Endothelial cell of umbilical vein (primary cell): ENCODE data around the gene RAB40AL. TPM values are rescaled to one million over a fixed set of nuclear protein-coding genes. Genes with fewer than 3 reads are reported as not detected.

Source experiments
- BruUV-seq: library from RNA; stranded (reverse); fragments of 400-500 nt; replicated peaks from 2 replicates; lab custom pipeline; 2021; lab: Mats Ljungman, UMichigan
- CTCF ChIA-PET: fragments of 300-600, 350-600 bp; sonication (Branson Sonifier 250); formaldehyde crosslinking; loops from one replicate; lab custom pipeline; 2021; ENCODE audit warnings: antibody characterized with exemption, inconsistent platforms; lab: Charles Lee
- POLR2A ChIA-PET: fragments of 300-600, 350-600 bp; sonication (Branson Sonifier 250); formaldehyde crosslinking; loops from one replicate; lab custom pipeline; 2021; ENCODE audit warnings: antibody characterized with exemption, inconsistent platforms; lab: Charles Lee
- DNase-seq: peaks from one replicate; pipeline ENCODE4 v3.0.0-alpha.2; 2011; ENCODE audit warnings: low read depth, low spot score
- FAIRE-seq: peaks from 2 replicates; lab custom pipeline; 2011; peaks lifted over from hg19 to GRCh38; lab: Jason Lieb, UNC
- H2AFZ ChIP-seq: 2 replicates; pipeline ENCODE4 v1.6.0; 2012; ENCODE audit warnings: low read depth, low read length, control low read depth, inconsistent platforms
- H3K27ac ChIP-seq: 2 replicates; pipeline ENCODE4 v1.5.1; 2011; ENCODE audit warnings: low read depth, mild to moderate bottlenecking, control low read depth, low read length, moderate library complexity; ENCODE audit not compliant: insufficient read depth
- H3K27me3 ChIP-seq, 2 experiments: 2 replicates each; pipeline versions ENCODE4 v1.6.0 to v1.6.1; 2011; ENCODE audit warnings: low read length in 2 of 2, mixed read lengths in 1 of 2; ENCODE audit not compliant: control insufficient read depth in 2 of 2, insufficient read depth in 2 of 2
- H3K36me3 ChIP-seq, 2 experiments: 2 replicates in 1 of 2; 3 replicates in 1 of 2; pipeline ENCODE4 v1.5.1; 2011; ENCODE audit warnings: low read length in 2 of 2, mild to moderate bottlenecking in 1 of 2, moderate library complexity in 1 of 2; ENCODE audit not compliant: control insufficient read depth in 2 of 2, insufficient read depth in 2 of 2; ENCODE audit errors: extremely low read depth in 1 of 2
- H3K4me1 ChIP-seq: 3 replicates; pipeline ENCODE4 v1.5.1; 2011; ENCODE audit warnings: mild to moderate bottlenecking, low read length; ENCODE audit not compliant: control insufficient read depth, insufficient read depth; ENCODE audit errors: extremely low read depth
- H3K4me2 ChIP-seq: 2 replicates; pipeline ENCODE4 v1.6.1; 2011; ENCODE audit warnings: low read length, control low read depth, mixed read lengths; ENCODE audit not compliant: insufficient read depth
- H3K4me3 ChIP-seq, 3 experiments: fragments of 200-600 bp in 1 of 3; sonication (generic), shearing (Covaris generic) in 1 of 3; replicated peaks in 1 of 3; 2 replicates each; pipeline ENCODE4 v1.5.1; 2011 to 2016; ENCODE audit warnings: control low read depth in 3 of 3, low read length in 3 of 3, mild to moderate bottlenecking in 2 of 3, inconsistent platforms in 1 of 3, low read depth in 1 of 3, moderate library complexity in 1 of 3; ENCODE audit not compliant: insufficient read depth in 1 of 3
- H3K79me2 ChIP-seq: 2 replicates; pipeline ENCODE4 v1.6.0; 2012; ENCODE audit warnings: low read length, inconsistent platforms; ENCODE audit not compliant: control insufficient read depth, insufficient read depth
- H3K9ac ChIP-seq: replicated peaks from 2 replicates; pipeline ENCODE3; 2011; ENCODE audit warnings: low read length, control low read depth; ENCODE audit not compliant: insufficient read depth; ENCODE audit errors: extremely low read depth
- H3K9me1 ChIP-seq: replicated peaks from 3 replicates; pipeline ENCODE4 v1.6.0; 2011; ENCODE audit warnings: mild to moderate bottlenecking, low read length; ENCODE audit not compliant: control insufficient read depth, insufficient read depth; ENCODE audit errors: extremely low read depth
- H3K9me3 ChIP-seq: replicated peaks from 2 replicates; pipeline ENCODE4 v1.5.1; 2012; ENCODE audit warnings: low read length, inconsistent platforms; ENCODE audit not compliant: control insufficient read depth, insufficient read depth
- H4K20me1 ChIP-seq: replicated peaks from 2 replicates; pipeline ENCODE3; 2011; ENCODE audit warnings: mild to moderate bottlenecking, low read length; ENCODE audit not compliant: control insufficient read depth, insufficient read depth; ENCODE audit errors: extremely low read depth
- EZH2 ChIP-seq: IDR thresholded peaks from 2 replicates; pipeline ENCODE4 v1.6.1; 2012; ENCODE audit warnings: borderline replicate concordance, low read depth, mild to moderate bottlenecking, moderate library complexity, low read length, inconsistent platforms; ENCODE audit not compliant: severe bottlenecking
- GATA2 ChIP-seq: IDR thresholded peaks from 2 replicates; pipeline ENCODE4 v1.7.0; 2011; ENCODE audit warnings: low read depth, mild to moderate bottlenecking, moderate library complexity, mixed read lengths, low read length; ENCODE audit not compliant: insufficient read length, insufficient read depth
- MYC ChIP-seq: IDR thresholded peaks from one replicate; pipeline ENCODE4 v1.6.1; 2011; ENCODE audit warnings: mild to moderate bottlenecking, low read depth, low read length
- POLR2AphosphoS5 ChIP-seq: IDR thresholded peaks from 2 replicates; pipeline ENCODE4 v1.6.1; 2012; ENCODE audit warnings: low read depth, mild to moderate bottlenecking, control low read depth, low read length, moderate library complexity; ENCODE audit not compliant: insufficient read depth
- dilution Hi-C: fragments of 300-500 bp; cut with MboI; formaldehyde crosslinking; loops from one replicate; pipeline ENCODE4 v1.15.0; 2019; ENCODE audit warnings: low sequenced_read_pairs; ENCODE audit not compliant: extremely low pct_ligation_motif_present
- intact Hi-C: fragments of 100-400 bp; cut with micrococcal nuclease; formaldehyde crosslinking; loops from one replicate; pipeline ENCODE4 v1.10.0; 2022
- polyA plus RNA-seq, 4 experiments: library from polyadenylated mRNA; depleted of rRNA in 3 of 4; stranded (reverse) in 3 of 4; unstranded in 1 of 4; fragments of >200 nt; gene quantifications; 2 replicates each; pipeline versions ENCODE4 v1.2.1 to v1.2.3, GENCODE V29; 2011 to 2012; ENCODE audit warnings: missing spikeins in 1 of 4
- total RNA-seq: library from RNA; stranded (reverse); gene quantifications from 2 replicates; pipeline ENCODE4 v1.2.3, GENCODE V29; 2021
- TF ChIP-seq, protein P1 (sequence below), 2 donors: IDR thresholded peaks; 1 replicate in 1 of 2; 2 replicates in 1 of 2; pipeline ENCODE4 v1.5.1; 2011; ENCODE audit warnings: low read length in 2 of 2, mild to moderate bottlenecking in 2 of 2, moderate library complexity in 2 of 2, control low read depth in 1 of 2, inconsistent platforms in 1 of 2, low read depth in 1 of 2; ENCODE audit not compliant: insufficient read depth in 1 of 2; ENCODE audit errors: extremely low read depth in 1 of 2

RAB40AL gene
- total and polyA plus RNA-seq, 2 donors (not counting 3 experiments of a cell fraction or from before 2014, with no cell fraction given) = 0.68 to 1.4 TPM

DNA sequence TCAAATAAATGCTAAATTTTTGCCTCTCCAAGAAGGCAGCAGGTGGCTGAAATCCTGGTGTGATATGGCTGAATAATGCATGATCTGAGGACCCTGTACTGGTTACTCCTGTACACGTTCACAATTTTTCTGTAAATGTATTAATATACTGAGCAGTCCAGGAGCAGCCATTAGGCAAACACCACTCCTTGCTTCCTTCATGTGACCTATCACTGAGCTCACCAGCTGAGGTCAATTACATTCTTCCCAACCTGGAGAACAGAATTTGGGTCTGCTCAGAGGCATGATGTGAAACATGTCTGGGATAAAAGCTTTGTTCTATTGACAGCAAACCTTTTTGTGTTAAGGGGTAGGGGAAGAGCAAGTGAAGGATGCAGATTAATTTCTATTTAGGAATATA is 26.9 kb downstream of the RAB40AL start:
- Histone ChIP-seq H3K9me1 (no peaks in the 10 kb centered on the region), H3K4me2 (no peak overlapping the region), H3K27me3 (no peaks in the 10 kb centered on the region), H3K9me3 (no peaks in the 10 kb centered on the region), H3K9ac (no peak overlapping the region), H3K36me3 (no peaks in the 10 kb centered on the region), H3K4me3 (no peak overlapping the region), H2AFZ (no peak overlapping the region), H3K4me1 (no peaks in the 10 kb centered on the region), H3K79me2 (no peaks in the 10 kb centered on the region), H3K27ac (no peak overlapping the region), H4K20me1 (no peaks in the 10 kb centered on the region)
- no peak for TF ChIP-seq GATA2
- DNase-seq = no peak
- BruUV-seq = no TSS peak
- FAIRE-seq = no peak
- intact Hi-C loops = no loop called here
- ChIA-PET CTCF (interaction anchor here (0.6 to 5.2 kb wide), 2 partner anchors 13 to 975 kb away, joined by 3 to 37 read pairs; no protein-coding TSS in a partner anchor), POLR2A (no interaction called here)
- dilution Hi-C loops = no loop called here

DNA sequence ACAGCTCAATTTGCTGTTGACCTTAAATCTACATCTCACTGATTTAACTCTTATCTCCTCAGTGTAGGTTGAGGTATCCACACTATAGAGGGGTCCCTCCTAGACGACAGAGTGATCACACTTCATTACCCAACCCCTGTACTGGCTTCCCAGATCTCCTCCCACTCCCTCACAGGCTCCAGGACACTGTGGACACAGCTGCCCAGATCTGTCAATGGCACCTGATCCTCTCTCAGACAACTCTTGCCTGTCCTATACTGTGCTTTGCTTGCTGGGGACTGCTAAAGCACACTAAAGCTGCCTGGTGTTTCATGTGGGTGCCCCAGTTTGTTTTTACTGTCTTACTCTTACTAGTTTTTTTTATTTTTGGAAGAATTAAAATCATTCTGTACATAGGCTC is 27.9 kb downstream of the RAB40AL start:
- FAIRE-seq (no peak), DNase-seq (no peak)
- dilution Hi-C loops (no loop called here), intact Hi-C loops (no loop called here)
- H3K27me3 ChIP-seq = no peaks in the 10 kb centered on the region
- no peaks in the 10 kb centered on the region for H3K79me2 ChIP-seq
- no peak overlapping the region for H3K9ac ChIP-seq
- TF ChIP-seq, protein P1, sequence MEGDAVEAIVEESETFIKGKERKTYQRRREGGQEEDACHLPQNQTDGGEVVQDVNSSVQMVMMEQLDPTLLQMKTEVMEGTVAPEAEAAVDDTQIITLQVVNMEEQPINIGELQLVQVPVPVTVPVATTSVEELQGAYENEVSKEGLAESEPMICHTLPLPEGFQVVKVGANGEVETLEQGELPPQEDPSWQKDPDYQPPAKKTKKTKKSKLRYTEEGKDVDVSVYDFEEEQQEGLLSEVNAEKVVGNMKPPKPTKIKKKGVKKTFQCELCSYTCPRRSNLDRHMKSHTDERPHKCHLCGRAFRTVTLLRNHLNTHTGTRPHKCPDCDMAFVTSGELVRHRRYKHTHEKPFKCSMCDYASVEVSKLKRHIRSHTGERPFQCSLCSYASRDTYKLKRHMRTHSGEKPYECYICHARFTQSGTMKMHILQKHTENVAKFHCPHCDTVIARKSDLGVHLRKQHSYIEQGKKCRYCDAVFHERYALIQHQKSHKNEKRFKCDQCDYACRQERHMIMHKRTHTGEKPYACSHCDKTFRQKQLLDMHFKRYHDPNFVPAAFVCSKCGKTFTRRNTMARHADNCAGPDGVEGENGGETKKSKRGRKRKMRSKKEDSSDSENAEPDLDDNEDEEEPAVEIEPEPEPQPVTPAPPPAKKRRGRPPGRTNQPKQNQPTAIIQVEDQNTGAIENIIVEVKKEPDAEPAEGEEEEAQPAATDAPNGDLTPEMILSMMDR (IDR thresholded peaks at IDR 0.05; ENCODE audit: extremely low read depth in 1 of 2, insufficient read depth in 1 of 2, low read depth in 1 of 2, low read length in 2 of 2) = no peak
- TF ChIP-seq EZH2 (no peak), MYC (no peak), POLR2AphosphoS5 (no peak)
- BruUV-seq = no TSS peak
- ChIA-PET POLR2A (no interaction called here), CTCF (interaction anchor here (1.0 kb wide), 1 partner anchor 14 kb away, joined by 4 read pairs; no protein-coding TSS in a partner anchor)
- no peak overlapping the region for H3K4me2 ChIP-seq
- no peaks in the 10 kb centered on the region for H3K36me3 ChIP-seq
- H3K27ac ChIP-seq = no peak overlapping the region
- H2AFZ ChIP-seq = no peak overlapping the region
- no peaks in the 10 kb centered on the region for H3K9me1 ChIP-seq
- no peaks in the 10 kb centered on the region for H4K20me1 ChIP-seq
- H3K4me3 ChIP-seq = no peak overlapping the region
- H3K4me1 ChIP-seq = no peaks in the 10 kb centered on the region
- H3K9me3 ChIP-seq = no peaks in the 10 kb centered on the region
